ENCODE data around the gene ASCL3. TPM values are rescaled to one million over a fixed set of nuclear protein-coding genes. Genes with fewer than 3 reads are reported as not detected.

The ASCL3 gene
- total RNA-seq, 4 donors from 2014 or later: not detected

DNA sequence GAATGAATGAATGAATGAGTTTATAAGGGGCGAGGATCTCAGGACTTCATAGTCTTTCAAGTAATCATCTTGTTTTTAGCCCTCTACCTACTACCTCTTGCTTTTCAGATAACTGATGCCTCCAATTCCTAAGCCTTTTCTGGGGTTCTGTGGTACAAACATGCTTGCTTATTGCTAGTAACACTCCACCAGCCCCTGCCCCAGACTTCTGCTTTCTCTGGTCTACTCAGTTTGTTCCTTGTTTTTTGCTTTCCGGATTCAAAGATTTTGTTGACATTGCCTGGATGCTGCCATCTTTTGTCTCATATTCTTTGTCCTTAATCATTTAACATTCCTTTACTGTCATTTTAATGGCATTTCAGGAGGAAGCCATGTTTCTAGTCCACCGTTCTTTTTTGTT lies 30.3 kb upstream of the ASCL3 start:
- TF ChIP-seq, protein P1, sequence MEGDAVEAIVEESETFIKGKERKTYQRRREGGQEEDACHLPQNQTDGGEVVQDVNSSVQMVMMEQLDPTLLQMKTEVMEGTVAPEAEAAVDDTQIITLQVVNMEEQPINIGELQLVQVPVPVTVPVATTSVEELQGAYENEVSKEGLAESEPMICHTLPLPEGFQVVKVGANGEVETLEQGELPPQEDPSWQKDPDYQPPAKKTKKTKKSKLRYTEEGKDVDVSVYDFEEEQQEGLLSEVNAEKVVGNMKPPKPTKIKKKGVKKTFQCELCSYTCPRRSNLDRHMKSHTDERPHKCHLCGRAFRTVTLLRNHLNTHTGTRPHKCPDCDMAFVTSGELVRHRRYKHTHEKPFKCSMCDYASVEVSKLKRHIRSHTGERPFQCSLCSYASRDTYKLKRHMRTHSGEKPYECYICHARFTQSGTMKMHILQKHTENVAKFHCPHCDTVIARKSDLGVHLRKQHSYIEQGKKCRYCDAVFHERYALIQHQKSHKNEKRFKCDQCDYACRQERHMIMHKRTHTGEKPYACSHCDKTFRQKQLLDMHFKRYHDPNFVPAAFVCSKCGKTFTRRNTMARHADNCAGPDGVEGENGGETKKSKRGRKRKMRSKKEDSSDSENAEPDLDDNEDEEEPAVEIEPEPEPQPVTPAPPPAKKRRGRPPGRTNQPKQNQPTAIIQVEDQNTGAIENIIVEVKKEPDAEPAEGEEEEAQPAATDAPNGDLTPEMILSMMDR (IDR thresholded peaks at IDR 0.05; ENCODE audit: low read depth): no peak

DNA sequence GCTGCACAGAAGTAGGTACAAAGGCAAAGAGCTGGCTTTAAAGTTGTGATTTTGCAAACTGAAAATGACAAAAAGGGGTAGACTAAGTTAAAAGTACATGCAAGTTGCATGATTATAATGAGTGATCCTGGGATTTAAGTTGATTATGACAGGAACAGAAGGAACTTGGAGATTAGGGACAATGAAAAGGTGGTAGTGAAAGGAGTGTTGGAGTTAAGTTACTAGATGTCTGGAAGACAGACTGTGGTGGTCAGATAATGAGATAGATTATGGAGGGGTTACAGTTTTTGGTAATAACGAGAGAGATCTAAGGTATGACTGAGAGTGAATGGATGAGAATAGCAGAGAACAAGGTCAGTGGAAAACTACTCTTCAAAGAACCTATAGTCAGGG lies 29.1 kb upstream of the ASCL3 start:
- TF ChIP-seq, protein P1 (IDR thresholded peaks at IDR 0.05; ENCODE audit: low read depth): no peak

DNA sequence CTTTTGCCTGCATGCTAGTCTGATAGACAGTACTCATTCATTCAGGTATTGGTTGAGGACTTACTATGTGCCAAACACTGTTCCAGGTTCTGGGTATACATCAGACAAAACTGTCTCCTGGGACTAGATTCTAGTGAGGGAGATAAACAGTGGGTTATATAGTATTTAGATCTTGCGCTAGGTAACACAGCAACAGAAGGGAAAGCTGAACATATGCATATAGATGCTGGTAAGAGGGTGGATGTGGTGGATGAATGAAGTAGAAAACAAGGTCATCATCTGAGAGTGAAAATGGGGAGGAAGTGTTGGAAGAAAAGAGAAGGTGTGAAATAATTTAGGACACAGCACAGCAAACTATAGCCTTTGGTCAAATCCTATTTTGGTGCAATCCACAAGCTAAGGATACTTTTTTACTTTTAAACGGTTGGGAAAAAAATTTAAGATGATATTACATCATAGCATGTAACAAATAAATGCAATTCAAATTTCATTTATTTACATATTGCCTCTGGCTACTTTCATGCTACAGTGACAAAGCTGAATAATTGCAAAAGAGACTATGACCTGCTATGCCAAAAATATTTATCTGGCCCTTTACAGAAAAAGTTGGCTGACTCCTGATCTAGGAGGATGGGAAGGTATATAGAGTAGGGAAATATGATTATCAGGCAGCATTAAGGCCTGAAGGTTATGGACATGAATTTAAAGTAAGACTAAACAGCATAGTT lies 28.5 kb upstream of the ASCL3 start:
- TF ChIP-seq, protein P1 (IDR thresholded peaks at IDR 0.05; ENCODE audit: low read depth): no peak

DNA sequence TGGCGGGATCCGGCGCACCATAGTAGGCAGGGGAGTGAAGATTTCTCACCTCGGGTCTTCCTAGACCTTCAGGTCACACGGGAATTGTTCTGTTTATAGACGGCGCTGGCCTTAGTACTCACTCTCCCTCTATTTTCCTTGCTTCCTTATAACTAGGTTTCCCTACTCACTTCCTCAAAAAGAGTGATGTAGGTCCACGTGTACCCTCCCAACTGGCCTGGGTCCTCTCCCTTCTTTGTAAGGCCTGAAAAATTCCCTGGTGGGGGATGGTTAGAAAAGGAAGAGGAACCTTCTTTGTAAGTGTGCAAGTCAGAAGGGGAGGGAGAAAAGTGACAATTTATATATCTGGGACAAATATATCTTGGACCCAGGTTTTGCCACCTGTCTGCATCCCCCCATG lies 24.4 kb upstream of the ASCL3 start:
- TF ChIP-seq, protein P1 (IDR thresholded peaks at IDR 0.05; ENCODE audit: low read depth): no peak

DNA sequence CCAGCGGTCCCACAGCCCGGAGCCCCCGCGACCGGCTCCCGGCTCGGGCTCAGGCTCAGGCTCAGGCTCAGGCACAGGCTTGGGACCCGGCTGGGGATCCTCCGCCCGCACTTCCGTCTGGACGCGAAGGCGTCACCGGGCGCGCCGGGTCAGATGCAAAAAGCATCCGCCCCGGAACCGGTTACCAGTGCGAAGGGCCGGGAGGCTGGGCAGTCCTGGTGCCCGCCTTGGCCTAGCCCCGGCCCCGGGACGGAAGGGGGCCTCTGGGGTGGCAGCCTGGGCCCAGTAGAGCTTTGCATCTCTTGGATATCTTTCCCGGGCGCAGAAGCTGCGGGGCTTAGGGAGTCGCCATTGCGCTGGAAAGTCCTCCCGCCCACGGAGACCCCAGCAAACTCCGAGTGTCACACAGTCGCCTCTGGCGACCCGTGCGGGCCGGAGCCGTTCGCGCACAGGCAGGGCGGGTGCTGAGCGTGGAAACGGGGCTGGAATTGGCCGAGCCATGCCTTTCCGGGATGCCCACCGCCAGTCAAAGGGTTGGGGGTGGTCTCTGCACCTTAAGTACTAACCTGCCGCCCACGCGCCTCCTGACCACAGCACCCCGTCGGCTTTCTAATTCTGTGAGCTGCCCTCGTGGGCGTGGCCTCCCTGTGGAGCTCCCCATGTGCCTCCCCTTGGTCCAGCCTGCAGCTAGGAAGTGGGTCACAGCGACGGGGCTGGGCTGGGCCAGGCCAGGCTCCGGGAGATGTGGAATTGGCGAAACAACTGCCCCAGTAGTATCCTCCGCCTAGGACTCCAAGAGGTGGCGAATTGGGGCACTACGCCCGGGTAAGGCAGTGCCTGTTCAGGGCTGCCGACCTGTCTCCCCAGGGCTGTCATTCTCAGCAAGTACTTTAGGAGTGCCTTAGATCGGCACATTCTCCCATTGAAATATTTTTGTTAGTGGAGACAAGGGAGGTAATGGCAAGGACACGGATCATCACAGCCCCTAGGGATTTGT lies 21.8 kb upstream of the ASCL3 start, which contains the start of gene TMEM9B:
Gene TMEM9B, minus strand, starts transcription at position 119 of the 997 bp plus-strand sequence. CDS start 129 bp downstream, outside the sequence.
- TF ChIP-seq, protein P1 (IDR thresholded peaks at IDR 0.05; ENCODE audit: low read depth): no peak

DNA sequence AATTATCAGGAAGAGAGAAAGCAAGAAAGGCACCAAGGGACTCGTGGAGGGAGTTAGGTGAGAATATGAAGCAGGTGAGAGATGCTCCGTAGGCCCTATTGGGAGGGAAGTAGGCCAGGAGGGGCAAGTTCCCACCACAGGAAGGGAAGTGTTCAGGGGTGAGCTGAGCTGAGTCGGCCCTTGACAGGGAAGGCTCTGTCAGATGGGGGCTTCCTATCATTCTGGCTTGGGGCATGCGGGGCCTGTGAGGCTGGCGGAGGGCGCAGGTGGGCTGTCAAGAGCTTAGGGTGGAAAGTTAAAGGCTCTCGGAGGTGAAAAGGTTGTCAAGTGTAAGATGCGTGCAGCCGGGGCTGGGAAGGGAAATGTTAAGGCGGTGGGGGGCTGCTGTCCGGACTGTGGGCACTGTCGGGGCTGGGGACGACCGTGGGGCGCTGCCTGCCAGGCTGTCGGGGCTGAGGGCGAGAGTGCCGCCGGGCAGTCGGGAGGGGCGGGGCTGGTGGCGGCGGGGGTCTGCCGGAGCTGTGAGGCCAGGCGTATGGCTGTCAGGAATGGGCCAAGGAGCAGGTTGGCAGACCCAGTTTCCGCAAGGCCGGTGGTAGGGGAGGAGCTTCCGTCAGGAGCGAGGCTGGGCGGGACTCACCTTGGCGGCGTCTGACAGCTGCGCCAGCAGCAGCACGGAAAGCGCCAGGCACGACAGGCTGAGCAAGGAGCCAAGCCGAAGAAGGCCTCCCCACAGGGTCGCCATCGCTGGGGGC lies 20.9 kb upstream of the ASCL3 start:
- TF ChIP-seq, protein P1 (IDR thresholded peaks at IDR 0.05; ENCODE audit: low read depth): no peak

Measured in subcutaneous adipose tissue (tissue), 4 donors.